GM12801 (cell line): Measurements from ENCODE around the gene LTBP4.

Experiments used
- CTCF ChIP-seq: IDR thresholded peaks from one replicate; pipeline ENCODE4 v1.5.1; 2011; ENCODE audit warnings: control low read depth; ENCODE audit not compliant: insufficient read length; ENCODE audit errors: extremely low read depth

LTBP4 gene

DNA sequence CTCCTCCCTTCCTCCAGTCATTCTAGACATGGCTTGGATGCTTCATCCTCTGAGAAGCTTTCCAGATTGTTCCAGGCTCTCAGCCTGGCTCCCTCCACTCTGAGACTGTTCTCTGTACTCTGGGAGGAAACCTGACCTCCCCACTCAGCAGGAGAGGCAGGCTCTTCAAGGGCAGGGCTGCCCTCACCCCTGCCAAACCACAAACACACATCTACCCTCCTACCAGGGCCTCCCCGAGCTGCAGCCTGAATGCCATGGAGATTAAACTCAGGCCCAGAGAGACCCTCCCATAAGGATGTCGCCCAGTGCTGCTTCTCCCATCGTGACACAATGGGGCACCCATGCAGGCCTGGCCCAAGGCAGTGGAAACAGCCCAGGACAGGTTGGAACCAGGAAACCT, 73.1 kb downstream of the LTBP4 start:
- TF ChIP-seq CTCF: no peak

GRCh38 chr19:40677156-40677555, 76.0 kb downstream of the LTBP4 start:
- no peak for TF ChIP-seq CTCF
